Islet precursor cell (in vitro differentiated cells): Measurements from ENCODE around the gene ERAL1.
A peak's percentile ranks its signal among the peaks of the same experiment; 100 is the strongest.
"Not testable (repeated sequence)": the region's sequence is repeated elsewhere in the genome, so short reads cannot be mapped to it uniquely, and the experiment has no call there.

ENCODE experiments used
- DNase-seq: peaks from one replicate; pipeline ENCODE4 v3.0.0-alpha.2; 2018

ERAL1 gene

GRCh38 chr17:28901866-28902818, 47.3 kb downstream of the ERAL1 start:
- DNase-seq, result peak; percentile 52

- DNase-seq, result peak; percentile 98
These were observed 48.2 kb downstream of the ERAL1 start, which contains the start of gene DHRS13 for GRCh38 chr17:28902819-28903545. DHRS13 (minus strand) TSS chr17:28903079; CDS start chr17:28902944, 135 bp downstream.

- not testable (repeated sequence) for DNase-seq
These were observed 48.7 kb downstream of the ERAL1 start for GRCh38 chr17:28903546-28903841.

- no peak for DNase-seq
These were observed 50.0 kb downstream of the ERAL1 start for GRCh38 chr17:28904800-28905199.

- DNase-seq, result no peak
These were observed 51.5 kb downstream of the ERAL1 start for GRCh38 chr17:28906276-28906675.

- no peak for DNase-seq
These were observed 52.1 kb downstream of the ERAL1 start for GRCh38 chr17:28906706-28907438.

GRCh38 chr17:28907709-28908475, 53.1 kb downstream of the ERAL1 start:
- DNase-seq, result no peak

GRCh38 chr17:28908640-28909167, 53.9 kb downstream of the ERAL1 start:
- no peak for DNase-seq

GRCh38 chr17:28910534-28910933, 55.7 kb downstream of the ERAL1 start:
- DNase-seq, result no peak
